Stimulated activated CD4-positive, alpha-beta T cell treated with anti-CD3 and anti-CD28 coated beads, Interleukin-2, amount 100 ng/mL, for 4 hours (primary cell): ENCODE measurements around the gene B3GALT5.

Experiments
- DNase-seq: peaks from one replicate; pipeline ENCODE4 v3.0.0-alpha.2; 2020; ENCODE audit warnings: low read depth

The B3GALT5 gene

DNA sequence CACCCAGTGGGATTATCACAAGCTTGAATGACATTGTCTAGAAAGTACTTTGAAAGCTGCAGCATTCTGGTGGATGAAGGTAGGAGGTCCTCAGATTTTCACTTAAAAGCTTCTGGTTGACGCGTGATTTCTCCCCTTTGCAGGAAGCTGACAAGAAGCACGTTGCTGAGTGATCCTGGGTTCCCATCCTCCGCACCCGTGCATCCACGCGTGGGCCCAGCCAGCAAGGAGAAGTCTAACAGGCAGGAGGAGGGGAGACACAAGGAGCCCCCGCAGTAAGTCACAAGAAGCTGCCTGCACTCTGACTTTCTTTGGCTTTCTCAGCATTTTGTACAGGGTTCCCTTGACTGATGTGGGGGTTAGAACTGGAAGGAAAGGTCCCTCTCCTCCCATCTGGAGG is 7.8 kb upstream of the B3GALT5 start:
- DNase-seq: no peak

DNA sequence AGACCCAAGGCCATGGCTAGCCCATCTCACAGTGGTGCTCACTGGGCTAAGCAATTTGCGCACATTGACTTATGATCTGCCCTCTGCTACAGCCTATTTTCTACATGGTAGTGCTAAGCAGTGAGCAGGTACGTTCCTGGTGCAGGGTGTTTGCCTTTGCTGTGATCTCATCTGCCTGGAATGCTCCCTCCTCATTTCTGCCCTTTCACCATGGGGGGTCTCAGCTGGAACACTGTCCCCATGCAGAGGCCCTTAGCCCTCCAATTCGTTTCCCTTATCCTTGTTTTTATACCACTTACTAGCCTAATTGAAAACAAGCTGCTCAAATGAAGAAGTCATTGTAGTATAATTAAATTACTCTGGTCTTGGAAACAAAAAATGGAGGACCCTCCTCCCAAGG is 2.0 kb upstream of the B3GALT5 start:
- no peak for DNase-seq

DNA sequence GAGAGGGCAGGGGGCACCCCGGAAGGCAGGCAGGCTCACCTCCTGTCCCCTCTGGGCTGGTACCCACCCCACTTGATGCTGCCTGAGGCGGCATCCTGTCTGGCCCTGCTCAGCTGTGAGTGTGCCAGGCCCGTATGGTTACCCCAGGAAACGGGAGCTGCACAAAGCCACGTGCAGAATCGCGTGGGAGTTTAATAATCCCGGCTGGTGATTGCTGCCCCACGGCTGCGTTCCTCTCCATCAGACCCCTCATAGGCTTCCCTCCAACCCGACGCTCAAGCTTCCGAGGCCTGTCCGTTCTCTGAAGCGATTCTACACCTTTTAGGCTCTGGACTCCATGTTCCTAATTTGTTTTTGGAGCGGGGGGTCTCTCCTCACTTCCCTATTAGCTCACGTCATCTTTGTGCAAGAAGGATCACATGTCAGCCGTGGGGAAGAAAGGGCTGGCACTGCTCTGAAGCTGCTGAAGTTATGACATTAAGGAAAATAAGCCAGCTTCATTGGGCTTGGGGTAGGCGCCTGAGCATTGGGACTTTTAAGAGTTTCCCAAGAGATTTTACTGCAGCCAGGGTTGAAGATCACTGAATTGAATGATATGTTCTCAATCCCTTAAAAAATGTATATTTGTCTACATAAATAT is 1.1 kb upstream of the B3GALT5 start:
- no peak for DNase-seq

DNA sequence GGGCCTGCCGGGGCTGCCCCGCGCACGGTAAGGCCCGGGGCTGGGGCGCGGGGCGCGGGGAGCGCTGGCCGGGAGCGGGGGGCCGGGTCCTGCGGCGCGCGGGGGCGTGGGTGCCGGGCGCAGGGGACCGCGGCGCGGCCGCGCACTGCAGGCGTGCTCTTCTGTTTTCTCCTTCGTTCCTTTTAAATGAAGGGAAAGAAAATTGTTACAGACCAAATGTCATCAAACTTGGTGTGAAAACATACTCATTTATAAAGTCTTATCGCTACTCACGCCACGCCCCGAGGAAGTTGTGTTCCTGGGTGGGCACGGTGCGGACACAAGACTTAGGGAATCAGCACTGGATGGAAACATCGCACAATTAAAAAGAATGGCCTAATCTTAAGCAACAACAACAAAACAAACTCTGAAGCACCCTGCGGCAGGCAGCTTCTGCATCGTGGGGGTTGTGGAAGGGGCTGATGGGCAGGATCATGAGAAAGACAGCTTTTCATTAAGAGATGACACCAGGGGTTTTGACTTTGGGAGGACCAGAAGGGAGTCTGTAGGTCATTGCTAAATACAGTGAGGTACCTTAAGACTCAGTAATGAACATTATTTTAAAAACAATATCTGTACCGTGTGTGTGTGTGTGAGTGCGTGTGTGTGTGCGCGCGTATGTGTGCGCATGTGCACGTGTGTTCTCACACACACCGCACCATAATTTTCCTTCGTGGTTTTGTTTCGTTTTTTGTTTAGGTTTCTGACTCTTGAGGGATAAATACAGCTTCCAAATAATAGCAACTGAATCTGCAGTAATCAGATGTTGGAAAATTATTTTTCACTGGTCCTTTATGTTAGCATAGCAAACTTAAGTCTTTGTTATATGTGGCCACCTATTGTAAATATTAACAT is 548 bp downstream of the B3GALT5 start:
- no peak for DNase-seq

DNA sequence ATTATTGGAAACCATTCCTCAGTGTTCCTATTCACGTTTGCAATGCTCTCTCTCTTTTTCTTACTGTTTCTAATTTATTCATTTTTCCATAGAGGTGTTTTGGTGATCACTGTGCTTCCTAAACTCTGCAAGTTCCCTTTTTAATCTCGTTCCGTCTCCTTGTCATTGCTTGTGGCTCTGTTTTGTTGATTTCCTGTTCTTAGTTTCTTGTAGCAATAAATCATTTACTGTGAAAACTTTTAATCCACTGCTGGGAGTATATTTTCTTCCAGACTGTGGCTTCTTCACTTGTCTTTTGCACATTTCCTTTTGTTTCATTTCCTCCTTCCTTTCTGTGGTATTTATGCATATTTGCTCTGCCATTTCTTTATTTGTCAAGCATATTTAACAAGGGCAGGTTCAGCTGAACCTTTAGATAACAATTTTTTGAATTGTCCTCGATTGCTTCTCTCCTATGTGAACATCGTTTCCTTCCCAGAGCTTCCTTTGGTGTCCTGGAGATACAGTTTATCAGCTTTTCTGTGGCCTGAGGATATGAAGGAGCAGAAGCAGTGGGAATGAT is 3.6 kb downstream of the B3GALT5 start:
- DNase-seq: no peak

DNA sequence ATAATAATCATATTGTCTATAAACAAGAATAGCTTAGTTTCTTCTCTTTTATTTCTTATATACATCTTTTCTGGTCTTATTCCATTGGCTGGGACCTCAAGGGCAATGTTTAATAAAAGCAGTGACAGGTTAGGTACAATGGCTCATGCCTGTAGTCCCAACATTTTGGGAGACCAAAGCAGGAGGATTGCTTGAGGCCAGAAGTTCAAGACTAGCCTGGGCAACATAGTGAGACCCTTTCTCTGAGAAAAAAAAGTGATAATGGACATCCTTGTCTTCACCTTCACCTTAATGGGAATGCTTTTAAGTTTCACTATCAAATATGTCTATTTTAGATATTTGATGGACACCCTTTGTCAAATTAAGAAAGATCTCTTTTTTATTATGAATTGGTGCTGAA is 8.1 kb downstream of the B3GALT5 start:
- DNase-seq: no peak

DNA sequence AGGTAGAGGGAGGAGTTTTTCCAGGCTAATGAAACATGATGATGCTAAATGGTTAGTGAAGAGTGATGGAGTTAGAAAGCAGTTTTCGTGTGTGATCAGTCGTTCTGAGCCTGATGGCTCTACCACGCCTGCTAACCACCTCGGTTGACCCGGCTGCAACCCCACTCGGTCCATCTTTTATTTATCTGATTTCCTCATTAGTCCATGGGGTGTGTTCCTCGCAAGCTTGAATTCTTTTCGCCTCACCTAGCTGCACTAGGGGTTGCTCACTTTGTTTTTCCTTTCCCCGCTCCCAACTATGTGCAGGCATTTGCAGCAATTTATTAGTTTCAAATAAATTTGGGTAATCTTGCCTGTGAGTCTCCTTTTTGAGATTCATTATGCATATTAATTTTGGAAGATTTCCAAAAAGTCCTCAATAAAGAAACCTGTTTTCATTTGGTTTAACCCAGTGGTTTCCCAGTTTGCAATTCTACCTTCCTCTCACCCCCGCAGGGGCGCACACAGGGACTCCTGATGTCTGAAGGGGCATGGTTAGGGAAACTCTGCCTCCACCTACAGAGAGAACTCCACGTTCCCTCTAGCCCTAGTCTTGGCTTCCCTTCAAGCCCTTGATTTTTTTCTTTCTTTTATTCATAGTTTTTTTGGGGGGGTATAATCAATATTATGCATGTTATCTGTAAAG is 12.6 kb downstream of the B3GALT5 start:
- DNase-seq: no peak

DNA sequence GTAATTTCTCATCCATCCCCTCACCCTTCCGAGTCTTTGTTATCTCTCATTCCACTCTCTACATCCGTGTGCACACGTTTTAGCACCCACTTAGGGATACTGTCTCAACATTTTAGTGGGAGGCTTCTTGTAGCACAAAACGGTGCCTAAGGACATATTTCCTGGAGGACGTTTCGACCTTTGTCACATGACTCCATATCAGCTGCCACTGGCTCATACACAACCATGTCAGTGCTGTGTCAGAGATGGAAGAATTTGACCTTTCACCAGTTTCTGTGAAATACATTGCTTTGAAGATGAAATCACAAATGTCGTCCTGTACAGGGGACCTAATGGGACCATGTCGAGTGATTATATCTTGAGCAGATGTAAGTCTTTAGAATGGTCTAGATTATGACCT is 15.6 kb downstream of the B3GALT5 start:
- no peak for DNase-seq

DNA sequence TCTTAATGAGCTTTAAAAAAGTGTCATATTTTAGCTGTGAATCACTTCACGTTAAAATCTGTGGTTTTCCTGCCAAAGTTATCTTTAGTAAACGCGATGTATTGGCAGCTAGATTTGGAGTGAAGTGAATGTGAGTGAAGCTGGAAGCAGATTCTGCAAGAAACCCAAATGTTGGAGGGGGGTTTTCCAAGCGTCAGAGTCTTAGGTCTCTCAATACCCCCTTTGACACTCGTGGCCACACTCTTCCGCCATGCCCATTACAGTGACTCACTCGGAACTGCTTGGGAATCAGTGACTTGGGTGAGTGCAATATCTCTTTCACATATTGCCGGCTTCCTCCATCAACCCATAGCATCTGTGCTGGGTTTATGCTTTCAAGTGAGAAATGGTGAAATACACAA is 17.5 kb downstream of the B3GALT5 start:
- no peak for DNase-seq

DNA sequence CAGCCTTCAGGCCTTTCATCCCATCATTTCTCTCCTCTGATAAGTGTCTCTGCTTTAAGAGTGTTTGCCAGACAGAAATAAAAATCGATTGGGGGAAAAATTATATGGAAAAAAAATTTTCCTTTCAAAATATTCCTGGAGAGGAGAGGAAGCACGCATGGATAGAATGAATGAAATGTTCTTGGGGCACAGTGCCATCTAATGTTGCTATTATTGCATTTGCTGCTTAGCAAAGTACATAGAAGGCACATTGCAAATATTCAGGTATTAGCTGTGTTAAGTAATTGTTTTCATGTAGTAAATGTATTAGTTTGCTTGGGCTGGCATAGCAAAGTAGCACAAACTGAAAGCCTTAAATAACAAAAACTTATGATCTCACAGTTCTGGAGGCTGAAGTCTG is 18.1 kb downstream of the B3GALT5 start:
- DNase-seq: no peak

DNA sequence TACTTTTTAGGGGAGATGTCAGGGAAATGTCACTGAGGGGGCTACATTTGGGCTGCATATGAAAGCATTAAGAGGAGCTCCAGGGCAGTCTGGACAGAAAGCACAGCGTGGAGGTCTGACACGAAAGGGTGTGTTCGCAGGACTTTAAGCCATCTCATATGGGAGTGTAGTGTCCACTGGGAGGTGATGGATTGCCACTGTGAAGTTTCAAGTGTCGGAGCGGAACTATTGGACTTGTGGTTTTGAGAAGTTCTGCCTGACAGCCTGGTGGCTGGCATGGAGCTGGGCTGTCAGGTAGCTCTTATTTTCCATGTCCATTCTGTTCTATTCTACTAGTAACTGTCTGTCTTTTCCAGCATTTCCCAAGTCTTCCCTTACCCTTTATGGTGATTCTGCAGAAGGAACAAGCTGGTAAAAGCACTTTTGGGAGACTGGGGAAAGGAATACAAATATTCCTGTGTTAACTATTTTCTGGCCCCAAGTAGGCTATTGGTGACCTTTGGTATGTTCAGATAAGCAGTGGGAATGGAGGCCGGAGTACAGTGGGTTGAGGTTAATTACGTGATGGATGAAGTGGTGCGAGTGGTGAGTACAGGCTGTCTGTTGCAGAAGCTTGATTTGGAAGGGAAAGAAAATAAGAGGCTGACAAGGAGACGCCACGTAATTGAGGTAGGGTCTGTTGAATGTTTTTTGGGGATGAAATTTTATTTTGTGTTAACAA is 19.3 kb downstream of the B3GALT5 start:
- DNase-seq: no peak

DNA sequence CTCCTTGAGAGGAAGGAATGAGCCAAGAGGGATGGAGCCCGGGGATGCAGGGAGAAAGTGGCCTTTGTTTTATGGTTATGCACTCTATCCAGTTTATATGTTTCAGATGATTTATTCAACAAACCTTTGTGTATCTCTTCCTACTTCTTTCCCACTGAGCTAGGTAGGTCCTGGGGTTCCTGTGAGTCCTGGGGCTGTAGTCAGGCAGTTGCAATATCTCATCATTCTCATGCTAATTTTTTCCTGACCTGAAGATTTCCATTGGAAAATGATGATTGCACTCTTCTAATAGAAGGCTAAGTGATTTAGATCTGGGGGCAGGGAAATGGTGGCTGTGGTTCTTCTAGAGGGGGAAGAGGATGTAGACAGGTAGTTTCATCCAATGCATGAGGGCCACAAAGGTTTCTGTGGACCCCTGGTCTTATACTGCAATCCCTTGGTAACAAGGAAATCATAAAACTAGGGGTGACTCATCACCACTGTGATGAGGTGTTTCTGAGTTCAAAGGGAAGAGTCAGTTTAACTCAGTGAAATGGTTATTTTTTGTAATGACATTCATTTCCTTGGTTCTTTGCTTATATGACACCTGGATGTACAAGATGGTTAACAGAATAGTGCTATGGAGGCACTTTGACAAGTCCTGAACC is 20.2 kb downstream of the B3GALT5 start:
- DNase-seq: no peak

DNA sequence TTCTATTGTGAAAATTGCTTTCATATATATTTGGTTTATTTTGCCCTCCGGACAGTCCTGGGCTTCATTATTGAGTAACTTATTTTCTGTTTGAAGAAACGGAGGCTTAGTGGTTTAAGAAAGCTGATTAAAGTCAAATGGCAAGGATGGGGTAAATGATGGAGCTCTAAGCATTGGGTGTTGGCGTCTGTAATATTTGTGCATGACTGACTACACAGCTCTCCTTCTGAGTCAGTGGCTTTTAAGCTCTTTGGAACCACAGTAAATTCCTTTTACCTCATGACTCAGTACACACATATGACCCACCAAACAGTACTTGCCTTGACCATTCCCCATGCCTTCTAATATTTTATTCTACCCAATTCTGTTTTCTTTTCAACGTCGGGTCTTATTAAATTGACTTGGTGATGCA is 21.0 kb downstream of the B3GALT5 start:
- no peak for DNase-seq

DNA sequence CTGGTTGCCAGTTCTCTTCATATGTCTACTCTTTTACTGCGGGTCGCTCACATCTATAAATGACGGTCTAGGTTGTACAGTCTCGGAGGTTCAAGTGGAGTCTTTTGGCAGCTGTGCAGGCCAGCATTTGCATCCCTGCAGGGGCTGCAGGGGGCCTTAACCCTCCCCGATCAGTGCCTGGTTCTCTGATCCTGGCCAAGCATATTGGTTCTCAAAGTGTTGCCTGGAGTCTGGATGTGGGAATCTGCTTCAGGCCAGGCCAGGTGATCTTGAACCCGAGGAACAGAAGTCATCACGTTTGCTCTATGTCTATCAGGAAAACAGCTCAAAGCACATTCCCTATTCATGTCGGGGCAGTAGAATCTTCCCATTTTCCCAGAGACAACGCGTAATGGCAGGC is 21.8 kb downstream of the B3GALT5 start:
- DNase-seq: no peak

DNA sequence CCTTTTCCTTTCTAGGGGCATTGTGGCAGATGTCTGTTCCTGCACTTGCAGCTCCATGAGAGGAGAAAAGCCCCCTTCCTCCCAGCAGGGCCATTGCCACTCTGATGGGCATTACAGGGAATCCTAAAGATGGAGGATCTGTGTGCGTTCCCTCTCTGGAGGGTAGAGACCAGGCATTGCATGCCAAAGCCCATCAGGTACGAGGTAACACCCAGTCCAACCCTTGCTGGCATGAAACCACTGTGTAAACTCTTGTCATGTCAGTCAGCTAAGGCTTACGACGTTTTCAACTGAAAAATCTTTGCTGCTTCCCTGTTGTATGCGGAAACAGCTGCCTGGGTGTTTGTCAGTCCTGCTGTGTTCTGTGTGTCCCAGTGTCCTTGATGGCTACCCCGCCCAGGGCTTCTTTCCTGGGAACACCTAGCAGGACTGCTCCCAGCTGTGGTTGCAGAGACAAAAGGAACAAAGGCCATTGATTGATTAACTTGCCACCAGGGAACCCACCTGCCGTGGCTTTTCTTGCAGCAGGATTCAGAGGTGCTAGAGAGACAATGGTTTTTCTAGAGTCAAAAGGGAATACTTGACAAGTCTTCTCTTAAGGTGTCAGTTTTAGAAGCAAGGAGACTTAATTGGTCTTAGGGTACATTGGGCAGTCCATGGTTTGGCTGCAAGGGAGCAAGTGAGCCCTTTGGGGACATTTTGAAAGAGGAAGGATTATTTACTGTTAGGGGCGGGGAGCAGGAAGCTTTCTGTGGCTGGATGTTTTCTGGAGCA is 24.6 kb downstream of the B3GALT5 start:
- no peak for DNase-seq

DNA sequence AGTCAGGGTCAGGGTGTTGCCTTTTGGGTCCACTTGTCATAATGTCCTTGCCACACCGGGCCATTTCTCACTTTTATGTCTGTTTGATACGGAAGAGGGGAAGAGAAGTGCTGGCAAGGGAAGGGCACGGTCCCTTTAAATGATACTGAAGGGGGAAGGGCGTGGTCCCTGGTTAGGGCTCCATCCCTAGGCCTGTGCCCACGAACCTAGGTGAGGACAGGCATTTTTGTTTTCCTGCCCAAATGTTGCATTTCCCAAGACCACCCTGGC is 25.2 kb downstream of the B3GALT5 start:
- DNase-seq: no peak

DNA sequence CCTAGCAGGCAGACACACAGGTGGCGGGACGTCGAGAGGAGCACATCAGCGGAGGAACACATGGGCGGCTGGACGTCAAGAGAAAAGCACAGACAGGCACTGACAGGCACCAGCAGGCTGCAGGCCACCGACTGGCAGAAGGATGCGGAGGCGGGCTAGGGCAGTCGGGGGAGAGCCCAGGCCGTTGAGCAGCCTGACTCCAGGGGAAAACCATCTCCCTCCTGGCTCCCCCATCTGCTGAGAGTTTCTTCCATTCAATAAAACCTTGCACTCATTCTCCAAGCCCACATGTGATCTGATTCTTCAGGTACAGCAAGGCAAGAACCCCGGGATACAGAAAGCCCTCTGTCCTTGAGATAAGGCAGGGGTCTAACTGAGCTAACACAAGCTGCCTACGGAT is 25.5 kb downstream of the B3GALT5 start:
- no peak for DNase-seq

DNA sequence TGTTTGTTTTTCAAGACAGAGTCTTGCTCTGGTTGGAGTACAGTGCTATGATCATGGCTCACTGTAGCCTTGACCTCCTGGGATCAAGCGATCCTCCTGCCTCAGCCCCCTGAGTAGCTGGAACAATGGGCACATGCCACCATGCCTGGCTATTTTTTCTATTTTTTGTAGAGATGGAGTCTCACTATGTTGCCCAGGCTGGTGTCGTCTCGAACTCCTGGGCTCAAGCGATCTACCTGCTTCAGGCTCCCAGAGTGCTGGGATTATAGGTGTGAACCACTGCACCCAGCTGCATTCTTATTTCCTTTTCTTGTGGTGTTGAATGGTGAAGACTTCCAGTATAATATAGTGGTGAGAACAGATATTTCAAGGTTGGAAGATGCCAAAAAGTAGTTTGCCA is 28.0 kb downstream of the B3GALT5 start:
- DNase-seq: no peak

DNA sequence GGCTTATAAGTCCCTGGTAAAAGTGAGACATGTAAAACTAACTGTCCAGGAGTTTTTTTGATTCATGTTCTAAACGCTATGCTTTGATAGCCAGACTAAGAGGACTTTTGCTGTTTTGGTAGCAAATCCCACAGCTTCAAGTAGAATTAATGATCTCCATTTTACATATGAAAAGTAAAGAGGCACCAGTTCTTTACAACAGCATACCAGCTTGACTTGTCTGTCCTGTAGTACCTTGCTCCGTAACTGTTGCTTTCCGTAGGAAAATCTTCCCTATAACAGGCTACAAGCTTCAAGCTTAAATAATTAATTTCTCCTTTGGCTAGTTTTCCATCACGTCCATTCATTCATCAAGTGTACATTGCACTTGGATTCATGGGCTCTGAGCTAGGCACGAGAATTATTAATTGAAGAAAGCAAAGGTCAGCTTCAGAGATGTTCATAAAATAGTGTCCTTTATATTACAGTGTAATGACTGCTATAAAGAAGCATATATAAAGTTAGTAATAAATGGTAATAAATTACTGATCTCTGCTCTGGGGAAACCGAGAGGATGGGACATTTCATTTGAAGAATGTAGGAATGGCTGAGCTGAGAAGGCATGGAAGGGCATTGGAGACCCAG is 29.2 kb downstream of the B3GALT5 start:
- DNase-seq: no peak

DNA sequence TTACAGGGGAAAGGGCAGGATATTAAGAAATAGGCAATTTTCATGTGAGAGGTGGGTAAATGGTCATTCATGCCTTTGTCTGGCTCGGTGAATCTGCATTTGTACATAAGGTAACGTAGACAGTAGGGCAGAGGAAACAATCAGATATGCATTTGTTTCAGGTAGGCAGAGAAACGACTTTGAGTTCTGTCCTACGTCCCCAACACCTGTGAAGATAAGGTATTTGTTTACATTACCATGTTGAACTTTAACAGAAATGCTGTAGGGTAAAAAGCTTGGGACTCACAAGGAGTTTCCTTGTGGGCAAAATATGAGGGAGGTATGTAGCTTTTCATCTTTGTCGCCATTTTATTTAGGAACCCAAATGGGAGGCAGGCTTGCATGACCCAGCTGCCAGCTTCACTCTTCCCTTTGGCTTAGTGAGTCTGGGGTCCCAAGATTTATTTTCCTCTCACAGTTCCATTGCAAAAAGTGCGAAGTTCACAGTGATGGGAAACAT is 31.4 kb downstream of the B3GALT5 start:
- DNase-seq: no peak
